B cell (primary cell): ENCODE measurements around the gene VENTX. TPM values are rescaled to one million over a fixed set of nuclear protein-coding genes. Genes with fewer than 3 reads are reported as not detected.

Source experiments
- ATAC-seq: fragments of 200-7000 bp; cut with Tn5 transposase; one replicate; pipeline ENCODE4 v1.10.0; 2021; ENCODE audit warnings: low read depth, mild to moderate bottlenecking, moderate number of reproducible peaks, moderate library complexity
- CTCF ChIA-PET: fragments of 350-600 bp; sonication (Branson Sonifier 250); formaldehyde crosslinking; loops from one replicate; lab custom pipeline; 2021; ENCODE audit warnings: antibody characterized with exemption, inconsistent platforms; lab: Charles Lee
- POLR2A ChIA-PET: fragments of 350-600 bp; sonication (Branson Sonifier 250); formaldehyde crosslinking; loops from one replicate; lab custom pipeline; 2021; ENCODE audit warnings: antibody characterized with exemption; lab: Charles Lee
- DNase-seq: peaks from one replicate; pipeline ENCODE4 v3.0.0; 2013
- H2AFZ ChIP-seq: 2 replicates; pipeline ENCODE4 v1.6.1; 2012; ENCODE audit warnings: mild to moderate bottlenecking, low read depth, low read length; ENCODE audit not compliant: insufficient read depth, poor library complexity, severe bottlenecking
- H3K27ac ChIP-seq, 2 donors: 1 replicate in 1 of 2; 2 replicates in 1 of 2; pipeline ENCODE4 v1.5.1; 2012 to 2013; ENCODE audit warnings: low read length in 2 of 2, mild to moderate bottlenecking in 2 of 2, moderate library complexity in 1 of 2
- H3K27me3 ChIP-seq, 4 experiments: fragments of 200-600 bp in 1 of 4; sonication (generic) in 1 of 4; replicated peaks in 1 of 4; 1 replicate in 2 of 4; 2 replicates in 2 of 4; pipeline versions ENCODE4 v1.6.1 to v1.7.0; 2013 to 2016; ENCODE audit warnings: low read length in 3 of 4, mild to moderate bottlenecking in 2 of 4, mixed read lengths in 1 of 4, moderate library complexity in 1 of 4; ENCODE audit not compliant: insufficient read depth in 4 of 4, control insufficient read depth in 3 of 4; ENCODE audit errors: control extremely low read depth in 1 of 4
- H3K36me3 ChIP-seq, 2 experiments: replicated peaks in 1 of 2; 1 replicate in 1 of 2; 2 replicates in 1 of 2; pipeline versions ENCODE4 v1.6.1 to v1.7.1; 2013; ENCODE audit warnings: low read length in 1 of 2; ENCODE audit not compliant: insufficient read depth in 2 of 2, control insufficient read depth in 1 of 2; ENCODE audit errors: control extremely low read depth in 1 of 2, extremely low read depth in 1 of 2
- H3K4me1 ChIP-seq, 2 donors: fragments of 200-600 bp in 1 of 2; sonication (generic) in 1 of 2; 1 replicate in 1 of 2; 2 replicates in 1 of 2; pipeline versions ENCODE4 v1.5.1 to v1.6.1; 2013 to 2017; ENCODE audit warnings: low read length in 2 of 2; ENCODE audit not compliant: control insufficient read depth in 2 of 2, insufficient read depth in 2 of 2
- H3K4me2 ChIP-seq: replicated peaks from 2 replicates; pipeline ENCODE3; 2012; ENCODE audit warnings: mild to moderate bottlenecking, low read depth, low read length; ENCODE audit not compliant: poor library complexity, severe bottlenecking
- H3K4me3 ChIP-seq, 5 experiments: fragments of 200-600 bp in 1 of 5; sonication (generic) in 1 of 5; 1 replicate in 3 of 5; 2 replicates in 2 of 5; pipeline versions ENCODE4 v1.5.1 to v1.7.0; 2011 to 2016; ENCODE audit warnings: low read length in 4 of 5, mild to moderate bottlenecking in 4 of 5, low read depth in 2 of 5, control low read depth in 1 of 5, moderate library complexity in 1 of 5; ENCODE audit not compliant: insufficient read depth in 1 of 5; ENCODE audit errors: control extremely low read depth in 1 of 5, extremely low read depth in 1 of 5
- H3K79me2 ChIP-seq: fragments of 200-600 bp; sonication (generic); one replicate; pipeline ENCODE4 v1.6.0; 2016; ENCODE audit warnings: low read length; ENCODE audit not compliant: control insufficient read depth, insufficient read depth
- H3K9ac ChIP-seq: fragments of 200-600 bp; sonication (generic); 2 replicates; pipeline ENCODE4 v1.6.1; 2017; ENCODE audit warnings: mild to moderate bottlenecking, low read length, moderate library complexity
- H3K9me3 ChIP-seq, 3 donors: one replicate each; pipeline versions ENCODE4 v1.6.1 to v1.7.1; 2013; ENCODE audit warnings: low read length in 2 of 3; ENCODE audit not compliant: control insufficient read depth in 2 of 3, insufficient read depth in 1 of 3; ENCODE audit errors: control extremely low read depth in 1 of 3
- H4K20me1 ChIP-seq: 2 replicates; pipeline ENCODE4 v1.6.0; 2012; ENCODE audit warnings: mild to moderate bottlenecking, low read length; ENCODE audit not compliant: insufficient read depth, control insufficient read depth, poor library complexity, severe bottlenecking
- H3K27ac Mint-ChIP-seq: one replicate; pipeline ENCODE4 v1.8.0; 2021; ENCODE audit warnings: mixed read lengths
- H3K27me3 Mint-ChIP-seq: one replicate; pipeline ENCODE4 v1.8.0; 2021; ENCODE audit warnings: mixed read lengths
- H3K4me1 Mint-ChIP-seq: one replicate; pipeline ENCODE4 v1.8.0; 2021; ENCODE audit warnings: mixed read lengths
- H3K4me3 Mint-ChIP-seq: one replicate; pipeline ENCODE4 v1.8.0; 2021; ENCODE audit warnings: mixed read lengths
- H3K9me3 Mint-ChIP-seq: one replicate; pipeline ENCODE4 v1.8.0; 2022; ENCODE audit warnings: mixed read lengths; ENCODE audit not compliant: insufficient read depth
- EZH2 ChIP-seq: IDR thresholded peaks from 2 replicates; pipeline ENCODE4 v1.6.1; 2012; ENCODE audit warnings: borderline replicate concordance, low read depth, mild to moderate bottlenecking, moderate library complexity, low read length; ENCODE audit not compliant: insufficient read depth, poor library complexity, severe bottlenecking
- WGBS: methylation state at CpG from one replicate; pipeline ENCODE4 v1.1.5; 2013; ENCODE audit warnings: missing lambda C conversion rate; ENCODE audit not compliant: insufficient coverage; 5-methylcytosine and 5-hydroxymethylcytosine counted together
- intact Hi-C: fragments of 100-400 bp; cut with micrococcal nuclease; formaldehyde crosslinking; loops from one replicate; pipeline ENCODE4 v1.10.0; 2022
- polyA plus RNA-seq: library from polyadenylated mRNA; depleted of rRNA; stranded (reverse); fragments of >200 nt; gene quantifications from 2 replicates; pipeline ENCODE4 v1.2.3, GENCODE V29; 2012
- total RNA-seq, 2 donors: library from RNA; stranded (reverse); fragments of 120-200 nt in 1 of 2; gene quantifications; 1 replicate in 1 of 2; 2 replicates in 1 of 2; pipeline versions ENCODE4 v1.2.3 to v1.2.4, GENCODE V29; 2013 to 2022
- TF ChIP-seq, protein P1 (sequence below): fragments of 200-600 bp; IDR thresholded peaks from one replicate; pipeline ENCODE4 v1.8.0; 2022; ENCODE audit warnings: antibody characterized with exemption, mild to moderate bottlenecking

VENTX gene
- total and polyA plus RNA-seq, 2 donors (not counting 1 experiment from before 2014, with no cell fraction given), result 0.82 TPM; not detected in 1

DNA sequence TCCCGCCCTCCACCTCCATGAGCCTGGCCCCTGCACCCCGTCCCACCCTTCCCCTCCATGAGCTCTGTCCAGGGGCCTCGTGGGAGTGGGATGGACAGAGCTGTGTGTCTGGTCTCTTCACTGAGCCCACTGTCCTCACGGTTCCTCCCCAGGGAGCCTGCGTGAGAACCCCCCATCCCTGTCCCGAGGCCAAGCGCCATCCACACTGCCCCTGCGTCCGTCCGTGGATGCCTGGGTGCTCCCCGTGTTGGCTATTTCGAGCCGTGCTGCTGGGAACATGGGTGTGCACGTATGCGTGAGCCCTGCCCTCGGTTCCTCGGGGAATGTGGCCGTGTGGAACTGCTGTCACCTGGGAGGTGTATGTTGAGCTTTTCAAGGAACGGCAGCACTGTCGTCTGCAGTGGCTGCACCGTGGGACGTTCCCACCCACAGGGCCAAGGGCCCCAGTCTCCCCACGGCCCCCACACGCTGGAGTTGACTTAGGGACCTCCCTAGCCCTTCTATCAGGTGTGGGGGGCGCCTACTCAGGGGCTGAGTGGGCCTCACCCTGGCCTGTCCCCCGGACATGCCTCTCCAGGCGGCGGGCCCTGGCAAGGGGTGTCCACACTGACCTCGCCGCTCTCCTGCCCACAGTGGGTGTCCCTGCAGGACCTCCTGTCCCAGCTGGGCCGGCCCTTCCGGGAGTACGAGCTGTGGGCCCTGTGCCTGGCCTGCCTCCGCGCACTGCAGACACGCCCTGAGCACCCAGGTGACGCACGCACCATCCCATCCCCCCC, 49.6 kb upstream of the VENTX start:
- POLR2A ChIA-PET, result no interaction called here

DNA sequence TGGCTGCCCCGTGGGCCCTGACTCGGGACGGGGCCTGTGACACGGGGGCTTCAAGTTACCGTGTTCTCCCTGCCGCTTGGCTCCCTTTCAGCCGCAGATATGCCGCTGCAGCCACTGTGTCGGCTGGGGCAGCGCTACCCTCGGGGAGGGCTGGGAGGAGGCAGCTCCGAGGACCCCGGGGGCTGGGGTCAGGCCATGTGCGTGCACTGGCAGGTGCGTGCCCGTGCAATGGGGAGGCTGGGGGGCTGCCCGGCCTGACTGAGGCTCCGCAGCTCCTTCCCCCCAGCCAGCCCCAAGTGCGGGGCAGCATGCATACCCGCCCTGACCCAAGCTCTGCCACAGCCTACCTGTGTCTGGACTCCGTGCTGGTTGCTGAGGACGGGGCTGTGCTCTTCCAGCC, 48.4 kb upstream of the VENTX start:
- WGBS, result 91% methylated on average over 22 of the region's 22 CpGs

More for the DNA sequence above, 49.6 kb upstream of the VENTX start:
- 88% methylated on average over 30 of the region's 38 CpGs for WGBS
- CTCF ChIA-PET, result no interaction called here
- H3K27ac ChIP-seq, result no peak overlapping the region
- no peaks in the 10 kb centered on the region for H3K9me3 Mint-ChIP-seq
- no peaks in the 10 kb centered on the region for H3K4me1 ChIP-seq
- no peak overlapping the region for H3K27ac Mint-ChIP-seq
- no peaks in the 10 kb centered on the region for H3K27me3 ChIP-seq
- no peaks in the 10 kb centered on the region for H3K79me2 ChIP-seq
- H3K27me3 Mint-ChIP-seq, result no peaks in the 10 kb centered on the region
- H3K4me2 ChIP-seq, result no peak overlapping the region
- TF ChIP-seq, protein P1, sequence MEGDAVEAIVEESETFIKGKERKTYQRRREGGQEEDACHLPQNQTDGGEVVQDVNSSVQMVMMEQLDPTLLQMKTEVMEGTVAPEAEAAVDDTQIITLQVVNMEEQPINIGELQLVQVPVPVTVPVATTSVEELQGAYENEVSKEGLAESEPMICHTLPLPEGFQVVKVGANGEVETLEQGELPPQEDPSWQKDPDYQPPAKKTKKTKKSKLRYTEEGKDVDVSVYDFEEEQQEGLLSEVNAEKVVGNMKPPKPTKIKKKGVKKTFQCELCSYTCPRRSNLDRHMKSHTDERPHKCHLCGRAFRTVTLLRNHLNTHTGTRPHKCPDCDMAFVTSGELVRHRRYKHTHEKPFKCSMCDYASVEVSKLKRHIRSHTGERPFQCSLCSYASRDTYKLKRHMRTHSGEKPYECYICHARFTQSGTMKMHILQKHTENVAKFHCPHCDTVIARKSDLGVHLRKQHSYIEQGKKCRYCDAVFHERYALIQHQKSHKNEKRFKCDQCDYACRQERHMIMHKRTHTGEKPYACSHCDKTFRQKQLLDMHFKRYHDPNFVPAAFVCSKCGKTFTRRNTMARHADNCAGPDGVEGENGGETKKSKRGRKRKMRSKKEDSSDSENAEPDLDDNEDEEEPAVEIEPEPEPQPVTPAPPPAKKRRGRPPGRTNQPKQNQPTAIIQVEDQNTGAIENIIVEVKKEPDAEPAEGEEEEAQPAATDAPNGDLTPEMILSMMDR, result no peak
- no peak for TF ChIP-seq EZH2
- H2AFZ ChIP-seq, result no peak overlapping the region
- no peaks in the 10 kb centered on the region for H4K20me1 ChIP-seq
- H3K36me3 ChIP-seq, result no peaks in the 10 kb centered on the region
- H3K4me3 Mint-ChIP-seq, result no peak overlapping the region
- H3K9ac ChIP-seq, result no peak overlapping the region
- peaks cover 0 to 14% (median 0%) of the 10 kb centered on the region in 3 donors for H3K9me3 ChIP-seq
- DNase-seq, result no peak
- no peaks in the 10 kb centered on the region for H3K4me1 Mint-ChIP-seq
- ATAC-seq, result no peak
- intact Hi-C loops, result no loop called here
- no peak overlapping the region for H3K4me3 ChIP-seq

More for the DNA sequence above, 48.4 kb upstream of the VENTX start:
- TF ChIP-seq, protein P1, result no peak
- no peaks in the 10 kb centered on the region for H4K20me1 ChIP-seq
- DNase-seq (no peak), ATAC-seq (no peak)
- Mint-ChIP-seq H3K4me3 (no peak overlapping the region), H3K27me3 (no peaks in the 10 kb centered on the region), H3K4me1 (no peaks in the 10 kb centered on the region), H3K27ac (no peak overlapping the region), H3K9me3 (no peaks in the 10 kb centered on the region)
- POLR2A ChIA-PET, result no interaction called here
- H3K27ac ChIP-seq, result no peak overlapping the region
- H3K27me3 ChIP-seq, result no peaks in the 10 kb centered on the region
- CTCF ChIA-PET, result no interaction called here
- H2AFZ ChIP-seq, result no peak overlapping the region
- H3K4me3 ChIP-seq, result no peak overlapping the region
- no peak overlapping the region for H3K9ac ChIP-seq
- no peak overlapping the region for H3K4me2 ChIP-seq
- H3K9me3 ChIP-seq, result peaks cover 0 to 12% (median 1%) of the 10 kb centered on the region in 3 donors
- H3K4me1 ChIP-seq, result no peaks in the 10 kb centered on the region
- intact Hi-C loops, result no loop called here
- no peaks in the 10 kb centered on the region for H3K36me3 ChIP-seq
- no peaks in the 10 kb centered on the region for H3K79me2 ChIP-seq
